HG03439 (cell line): ENCODE results near the gene MUC2.
"Not testable (repeated sequence)": the region's sequence is repeated elsewhere in the genome, so short reads cannot be mapped to it uniquely, and the experiment has no call there.

Experiments used
- ATAC-seq: cut with Tn5 transposase; IDR thresholded peaks from one replicate; pipeline ENCODE4 v1.9.1; 2021; ENCODE audit warnings: mild to moderate bottlenecking, moderate library complexity; ENCODE audit not compliant: unreplicated experiment

MUC2 gene

GRCh38 chr11:1102996-1103395 lies 28.3 kb downstream of the MUC2 start:
- no peak for ATAC-seq

GRCh38 chr11:1103401-1104360 lies 29.0 kb downstream of the MUC2 start:
- no peak for ATAC-seq

GRCh38 chr11:1104411-1105182 lies 29.9 kb downstream of the MUC2 start:
- ATAC-seq, result no peak

GRCh38 chr11:1105183-1105565 lies 30.5 kb downstream of the MUC2 start:
- ATAC-seq, result no peak

GRCh38 chr11:1106387-1106786 lies 31.7 kb downstream of the MUC2 start:
- no peak for ATAC-seq

GRCh38 chr11:1107316-1108245 lies 32.9 kb downstream of the MUC2 start:
- no peak for ATAC-seq

- ATAC-seq, result no peak
Measured at GRCh38 chr11:1108246-1108900, 33.7 kb downstream of the MUC2 start.

- no peak for ATAC-seq
Measured at GRCh38 chr11:1109101-1109917, 34.6 kb downstream of the MUC2 start.

- ATAC-seq, result no peak
Measured at GRCh38 chr11:1109918-1110705, 35.4 kb downstream of the MUC2 start.

- no peak for ATAC-seq
Measured at GRCh38 chr11:1111545-1112212, 37.0 kb downstream of the MUC2 start.

- ATAC-seq, result no peak
Measured at GRCh38 chr11:1112351-1113191, 37.9 kb downstream of the MUC2 start.

- ATAC-seq, result no peak
Measured at GRCh38 chr11:1113405-1114201, 38.9 kb downstream of the MUC2 start.

- not testable (repeated sequence) for ATAC-seq
Measured at GRCh38 chr11:1115292-1115691, 40.6 kb downstream of the MUC2 start.

- ATAC-seq, result no peak
Measured at GRCh38 chr11:1116104-1116503, 41.4 kb downstream of the MUC2 start.

- no peak for ATAC-seq
Measured at GRCh38 chr11:1116666-1117390, 42.2 kb downstream of the MUC2 start.

- ATAC-seq, result no peak
Measured at GRCh38 chr11:1117992-1118391, 43.3 kb downstream of the MUC2 start.
